T-helper 2 cell (primary cell): Measurements from ENCODE around the gene TUBA1B.

ENCODE experiments used
- DNase-seq, 5 experiments: peaks; one replicate each; pipeline versions ENCODE4 v3.0.0 to v3.0.0-alpha.2; 2012 to 2022

The TUBA1B gene

DNA sequence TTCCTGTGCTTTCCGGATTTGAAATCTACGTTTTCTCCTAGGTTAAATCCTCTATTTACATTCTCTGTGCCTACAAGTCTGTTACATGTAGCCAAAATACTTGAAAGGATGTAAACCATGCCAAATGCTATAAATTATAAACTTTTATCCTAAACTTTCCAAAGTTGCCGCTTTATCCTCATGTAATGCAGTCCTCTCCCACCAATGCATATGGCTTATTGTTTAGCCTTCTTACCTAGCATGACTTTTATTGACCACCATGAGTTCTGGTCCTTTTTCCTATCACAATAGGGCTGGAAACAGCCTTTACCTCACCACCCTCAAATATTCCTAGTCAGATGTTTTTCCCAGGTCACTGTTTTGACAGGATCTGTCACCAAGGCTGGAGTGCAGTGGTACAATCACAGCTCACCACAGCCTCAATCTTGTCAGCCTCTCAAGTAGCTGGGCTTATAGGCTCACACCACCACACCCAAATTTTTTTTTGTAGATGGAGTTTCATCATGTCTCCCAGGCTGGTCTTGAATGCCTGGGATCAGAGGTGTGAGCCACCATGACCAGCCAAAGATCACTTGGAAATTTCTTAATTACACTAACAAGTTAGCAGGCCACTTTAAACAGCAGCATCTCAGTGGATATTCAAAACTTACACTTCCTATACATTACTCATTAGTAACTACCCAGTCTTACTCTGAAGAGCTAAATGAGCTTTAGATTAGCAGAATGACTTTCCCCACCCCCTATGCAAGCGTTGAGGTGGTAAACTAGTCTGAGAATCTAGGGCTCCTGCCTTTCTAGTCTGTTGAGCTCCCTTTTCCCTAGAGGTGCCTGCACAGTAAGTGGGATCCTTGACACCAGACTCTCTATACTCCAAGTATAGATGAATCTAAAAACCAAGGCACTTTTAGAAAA, 4.1 kb downstream of the TUBA1B start:
- DNase-seq, result peak in 1 of 5 experiments; percentile 21

- DNase-seq, result no peak
These were observed 10.0 kb downstream of the TUBA1B start for GRCh38 chr12:49121047-49121696.

- DNase-seq, result no peak
These were observed 20.0 kb downstream of the TUBA1B start for GRCh38 chr12:49111206-49111605.

- DNase-seq, result peak; percentile 85 to 99 (median 95)
These were observed 20.6 kb downstream of the TUBA1B start, which contains the start of gene LMBR1L for GRCh38 chr12:49110464-49111155. Gene LMBR1L (minus strand): TSS chr12:49110847. CDS start chr12:49110555, 292 bp downstream.

DNA sequence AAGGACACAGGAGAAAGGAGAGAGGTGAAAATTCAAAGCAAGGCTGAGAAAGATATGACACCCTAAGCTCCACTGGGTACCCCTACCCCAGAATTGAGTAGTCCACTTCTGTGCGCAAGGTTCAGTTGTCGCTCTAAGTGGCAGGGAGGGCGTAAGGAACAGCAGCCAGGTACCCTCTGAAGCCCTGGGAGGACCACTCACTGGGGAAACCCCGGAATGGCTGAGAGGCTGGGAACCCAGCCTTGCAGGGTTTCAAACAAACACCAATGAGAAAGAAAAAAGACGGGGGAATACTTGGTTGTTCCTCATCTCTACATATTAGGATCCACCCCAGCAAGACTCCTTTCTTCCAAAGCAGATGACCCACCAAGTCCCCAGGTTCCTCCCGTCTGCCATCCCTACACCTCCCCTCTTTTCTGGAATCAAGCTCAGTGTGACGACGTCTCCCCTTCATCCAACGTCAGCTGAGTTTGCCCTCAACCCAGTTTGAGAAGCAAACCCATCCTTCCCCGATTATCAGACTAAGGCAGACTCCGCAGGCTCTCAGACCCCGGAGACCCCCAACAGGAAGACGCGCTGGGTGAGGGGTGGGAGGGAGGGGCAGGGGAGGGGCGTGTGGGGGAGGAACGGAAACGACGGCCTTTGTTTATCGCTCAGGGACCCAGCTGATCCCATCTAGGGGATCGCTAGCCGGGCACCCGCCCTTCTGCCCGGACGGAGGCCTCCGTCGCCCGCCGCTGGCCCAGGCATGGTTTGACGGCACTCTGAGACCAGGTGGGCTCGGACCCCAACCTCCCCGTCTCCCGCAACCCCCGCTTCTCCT, 21.3 kb downstream of the TUBA1B start:
- peak in 1 of 5 experiments; percentile 52 for DNase-seq

- no peak for DNase-seq
These were observed 22.2 kb downstream of the TUBA1B start for GRCh38 chr12:49108958-49109404.

- DNase-seq, result no peak
These were observed 25.6 kb downstream of the TUBA1B start for GRCh38 chr12:49105504-49106084.

- DNase-seq, result no peak
These were observed 26.4 kb downstream of the TUBA1B start for GRCh38 chr12:49104822-49105221.

DNA sequence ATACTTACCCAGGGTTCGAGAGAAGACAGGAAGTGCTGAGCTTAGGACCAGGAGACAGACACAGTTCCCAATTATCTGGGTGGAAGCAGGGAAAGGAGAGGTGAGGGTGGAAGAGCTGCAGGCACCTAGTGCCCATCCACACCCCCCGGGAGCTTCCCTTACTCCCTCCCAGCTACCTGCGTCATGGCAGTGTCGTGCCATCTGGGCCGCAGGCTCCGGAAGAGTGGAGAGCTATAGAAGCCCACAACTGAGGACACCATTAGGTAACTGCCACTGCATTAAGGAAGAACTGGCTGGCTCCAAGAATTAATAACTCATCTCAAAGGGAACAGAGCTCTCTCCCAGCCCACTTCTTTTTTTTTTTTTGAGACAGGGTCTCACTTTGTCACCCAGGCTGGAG, 30.8 kb downstream of the TUBA1B start:
- DNase-seq, result no peak

DNA sequence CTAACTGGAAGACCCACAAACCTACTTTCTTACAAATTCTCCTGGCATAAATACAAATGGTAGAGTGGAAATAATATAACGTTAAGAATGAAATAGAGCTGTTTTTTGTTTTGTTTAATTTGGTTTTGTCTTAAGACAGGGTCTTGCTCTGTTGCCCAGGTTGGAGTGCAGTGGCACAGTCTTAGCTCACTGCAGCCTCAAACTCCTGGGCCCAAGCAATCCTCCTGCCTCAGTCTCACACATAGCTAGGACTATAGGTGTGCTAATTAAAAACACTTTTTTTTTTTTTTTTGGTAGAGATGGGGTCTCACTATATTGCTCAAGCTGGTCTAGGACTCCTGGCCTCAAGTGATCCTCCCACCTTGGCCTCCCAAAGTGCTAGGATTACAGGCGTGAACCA, 32.5 kb downstream of the TUBA1B start:
- no peak for DNase-seq

GRCh38 chr12:49098035-49098451, 33.2 kb downstream of the TUBA1B start:
- peak in 4 of 5 experiments; percentile 39 to 52 (median 46) for DNase-seq

- no peak for DNase-seq
These were observed 33.8 kb downstream of the TUBA1B start for GRCh38 chr12:49097381-49097780.

GRCh38 chr12:49094975-49095365, 36.2 kb downstream of the TUBA1B start:
- no peak for DNase-seq

- DNase-seq, result no peak
These were observed 36.8 kb downstream of the TUBA1B start, which contains the start of gene DHH for GRCh38 chr12:49094160-49094974. Gene DHH (minus strand): TSS chr12:49094801. CDS start chr12:49094512, 289 bp downstream.

GRCh38 chr12:49093792-49094159, 37.4 kb downstream of the TUBA1B start:
- DNase-seq, result no peak

GRCh38 chr12:49092816-49093406, 38.3 kb downstream of the TUBA1B start:
- no peak for DNase-seq

GRCh38 chr12:49092086-49092815, 38.9 kb downstream of the TUBA1B start:
- peak in 4 of 5 experiments; percentile 31 to 36 (median 34) for DNase-seq

DNA sequence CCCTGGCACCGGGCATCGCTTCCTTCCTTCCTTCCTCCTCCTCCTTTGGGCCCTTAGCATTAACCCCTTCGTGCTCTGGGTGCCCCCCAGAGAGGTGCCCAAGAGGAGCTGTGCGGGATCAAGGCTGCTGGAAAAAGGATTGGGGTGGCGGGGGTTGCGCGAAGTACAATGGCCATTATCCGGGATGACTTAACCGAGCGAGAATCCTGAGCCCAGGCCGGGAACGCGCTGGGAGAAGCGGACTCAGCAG, 39.4 kb downstream of the TUBA1B start:
- no peak for DNase-seq

- DNase-seq, result no peak
These were observed 39.9 kb downstream of the TUBA1B start for GRCh38 chr12:49091056-49091835.
